Measurements from ENCODE around the gene POLE4.

The POLE4 gene

DNA sequence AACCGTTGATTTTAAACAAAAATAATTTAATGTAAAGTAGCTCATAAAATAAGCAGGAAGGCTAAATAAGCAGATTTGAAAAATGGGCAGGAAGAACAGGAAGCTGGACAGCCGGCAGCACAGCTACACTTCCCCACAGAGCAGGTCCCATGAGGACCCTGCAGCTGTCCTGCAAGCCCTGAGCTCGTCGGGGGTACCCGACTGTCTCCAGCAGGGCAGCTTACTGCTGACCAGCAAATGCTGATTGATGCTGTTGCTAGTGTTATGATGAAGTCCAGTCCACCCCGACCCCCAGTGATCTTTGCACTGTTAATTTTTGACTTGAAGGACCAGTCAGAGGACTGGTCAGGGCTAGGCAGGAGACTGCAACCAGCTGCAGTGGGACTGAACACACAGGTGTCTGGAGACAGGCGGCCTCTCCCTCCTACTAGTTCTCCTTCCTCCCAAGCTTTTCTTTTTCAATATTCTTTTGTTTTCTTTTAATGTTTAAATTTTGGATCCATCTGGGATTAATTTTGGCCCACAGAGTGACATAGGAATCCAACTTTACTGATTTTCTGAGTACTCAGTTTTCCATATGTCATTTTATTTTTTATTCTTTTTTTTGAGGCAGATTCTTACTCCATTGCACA is 27.7 kb downstream of the POLE4 start:
- DNase-seq (ENCODE audit: low read depth in 3 of 3, low spot score in 1 of 3) = no peak

- DNase-seq (ENCODE audit: low read depth in 3 of 3, low spot score in 1 of 3) = no peak
Measured at GRCh38 chr2:74991977-74992376, 33.5 kb downstream of the POLE4 start.

- no peak for DNase-seq (ENCODE audit: low read depth in 3 of 3, low spot score in 1 of 3)
Measured at GRCh38 chr2:74999468-74999867, 41.0 kb downstream of the POLE4 start.

- no peak for DNase-seq (ENCODE audit: low read depth in 3 of 3, low spot score in 1 of 3)
Measured at GRCh38 chr2:75002007-75002406, 43.6 kb downstream of the POLE4 start.

DNA sequence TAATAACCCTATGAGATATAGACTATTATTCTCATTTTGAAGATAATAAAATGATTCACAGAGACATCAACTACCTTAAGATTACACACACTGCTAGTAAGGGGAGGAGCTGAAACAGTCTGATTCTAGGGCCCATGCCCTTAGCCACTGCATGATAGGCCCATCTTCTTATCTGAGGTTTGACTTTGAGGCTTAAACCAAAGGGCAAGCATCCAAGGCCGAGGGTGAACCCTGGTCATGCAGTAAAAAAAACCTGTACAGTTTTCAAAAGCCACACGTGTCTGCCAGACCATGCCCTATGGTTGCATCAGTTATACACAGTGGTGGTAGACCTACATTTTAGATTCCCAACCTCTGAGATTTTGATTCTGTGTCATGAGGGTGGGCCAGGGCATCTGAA is 44.8 kb downstream of the POLE4 start:
- DNase-seq (ENCODE audit: low read depth in 3 of 3, low spot score in 1 of 3) = no peak

DNA sequence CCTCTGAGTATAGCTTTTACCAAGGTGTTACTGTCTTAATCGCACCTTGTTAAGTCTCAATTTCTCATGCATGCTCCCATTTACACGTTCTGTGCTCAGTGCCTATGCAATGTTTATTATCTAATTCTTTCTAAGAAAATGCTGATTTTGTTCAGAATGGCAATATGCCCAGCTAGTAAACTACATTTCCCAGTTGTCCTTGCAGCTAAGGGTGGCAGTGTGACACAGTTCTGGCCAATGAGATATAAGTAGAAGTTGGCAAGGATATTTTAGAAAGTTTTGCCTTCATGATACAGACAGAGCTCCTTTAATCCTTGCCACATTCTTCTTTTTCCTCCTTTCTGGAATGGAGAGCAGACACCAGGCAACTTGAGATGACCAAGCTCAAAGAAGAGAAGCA is 45.3 kb downstream of the POLE4 start:
- DNase-seq (ENCODE audit: low read depth in 3 of 3, low spot score in 1 of 3) = no peak

DNA sequence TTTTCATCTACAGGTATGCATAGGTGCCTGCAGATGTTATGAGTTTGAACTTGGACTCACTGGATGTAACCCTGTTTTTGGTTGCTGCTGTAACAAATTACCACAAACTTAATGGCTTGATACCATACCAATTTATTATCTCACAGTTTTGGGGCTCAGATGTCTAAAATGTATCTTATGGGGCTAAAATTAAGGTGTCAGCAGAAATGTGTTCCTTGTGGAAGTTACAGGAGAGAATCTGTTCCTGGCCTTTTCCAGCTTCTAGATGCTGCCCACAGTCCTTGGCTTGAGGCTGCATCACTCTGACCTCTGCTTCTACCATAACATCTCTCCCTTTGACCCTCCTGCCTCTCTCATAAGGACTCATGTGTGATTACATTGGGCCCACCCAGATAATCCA is 47.6 kb downstream of the POLE4 start:
- no peak for DNase-seq (ENCODE audit: low read depth in 3 of 3, low spot score in 1 of 3)

- DNase-seq (ENCODE audit: low read depth in 3 of 3, low spot score in 1 of 3) = no peak
Measured at GRCh38 chr2:75007061-75007460, 48.6 kb downstream of the POLE4 start.

GRCh38 chr2:75007819-75008218 is 49.4 kb downstream of the POLE4 start:
- no peak for DNase-seq (ENCODE audit: low read depth in 3 of 3, low spot score in 1 of 3)

GRCh38 chr2:75010571-75010970 is 52.1 kb downstream of the POLE4 start:
- DNase-seq (ENCODE audit: low read depth in 3 of 3, low spot score in 1 of 3) = no peak

- DNase-seq (ENCODE audit: low read depth in 3 of 3, low spot score in 1 of 3) = no peak
Measured at GRCh38 chr2:75012080-75012479, 53.6 kb downstream of the POLE4 start.

- DNase-seq (ENCODE audit: low read depth in 3 of 3, low spot score in 1 of 3) = no peak
Measured at GRCh38 chr2:75018162-75018561, 59.7 kb downstream of the POLE4 start.
